HEK293T (cell line): ENCODE measurements around the gene TPCN2.

ENCODE experiments used
- CTCF ChIA-PET: fragments of 350-600 bp; formaldehyde crosslinking; extraction: SDS; loops from one replicate; lab custom pipeline; 2021; ENCODE audit warnings: antibody characterized with exemption, inconsistent platforms; lab: Yijun Ruan, JAX
- POLR2A ChIA-PET: fragments of 350-600 bp; formaldehyde crosslinking; extraction: SDS; loops from one replicate; lab custom pipeline; 2020; ENCODE audit warnings: antibody characterized with exemption, inconsistent platforms; lab: Yijun Ruan, JAX
- DNase-seq: peaks from one replicate; pipeline ENCODE4 v3.0.0; 2012; ENCODE audit warnings: mixed read lengths; ENCODE audit errors: extremely low spot score
- ARNT ChIP-seq: fragments of 450-650 bp; IDR thresholded peaks from 2 replicates; pipeline ENCODE4 v1.6.1; 2017; ENCODE audit warnings: mild to moderate bottlenecking
- BHLHE40 ChIP-seq: fragments of 450-650 bp; IDR thresholded peaks from 2 replicates; pipeline ENCODE4 v1.6.1; 2016; ENCODE audit warnings: mild to moderate bottlenecking, moderate library complexity, borderline replicate concordance
- CTBP1 ChIP-seq: fragments of 450-650 bp; IDR thresholded peaks from 2 replicates; pipeline ENCODE4 v1.6.1; 2016; ENCODE audit warnings: borderline replicate concordance
- ELF4 ChIP-seq: fragments of 450-650 bp; IDR thresholded peaks from 2 replicates; pipeline ENCODE4 v1.6.1; 2017; ENCODE audit warnings: antibody characterized with exemption
- FOXA1 ChIP-seq: fragments of 450-650 bp; IDR thresholded peaks from 2 replicates; pipeline ENCODE4 v1.6.1; 2016; ENCODE audit warnings: mild to moderate bottlenecking
- FOXK2 ChIP-seq: fragments of 450-650 bp; IDR thresholded peaks from 2 replicates; pipeline ENCODE4 v1.6.1; 2016; ENCODE audit warnings: mild to moderate bottlenecking
- FOXM1 ChIP-seq: fragments of 450-650 bp; IDR thresholded peaks from 2 replicates; pipeline ENCODE4 v1.6.1; 2017; ENCODE audit warnings: mild to moderate bottlenecking, borderline replicate concordance
- HDGF ChIP-seq: fragments of 450-650 bp; IDR thresholded peaks from 2 replicates; pipeline ENCODE4 v1.6.1; 2017; ENCODE audit warnings: antibody characterized with exemption, borderline replicate concordance
- L3MBTL2 ChIP-seq: fragments of 450-650 bp; conservative IDR thresholded peaks from 2 replicates; pipeline ENCODE4 v1.6.1; 2016; ENCODE audit warnings: mild to moderate bottlenecking
- LEF1 ChIP-seq: fragments of 450-650 bp; IDR thresholded peaks from 2 replicates; pipeline ENCODE4 v1.6.1; 2017; ENCODE audit warnings: mild to moderate bottlenecking, borderline replicate concordance
- NFRKB ChIP-seq: fragments of 450-650 bp; IDR thresholded peaks from 2 replicates; pipeline ENCODE4 v1.6.1; 2016; ENCODE audit warnings: mild to moderate bottlenecking, moderate library complexity
- SP1 ChIP-seq: fragments of 450-650 bp; IDR thresholded peaks from 2 replicates; pipeline ENCODE4 v1.6.1; 2017
- SUZ12 ChIP-seq: fragments of 450-650 bp; IDR thresholded peaks from 2 replicates; pipeline ENCODE4 v1.6.1; 2016; ENCODE audit warnings: mild to moderate bottlenecking
- TARDBP ChIP-seq: fragments of 450-650 bp; IDR thresholded peaks from 2 replicates; pipeline ENCODE4 v1.6.1; 2016
- ZNF384 ChIP-seq: fragments of 450-650 bp; IDR thresholded peaks from 2 replicates; pipeline ENCODE4 v1.6.1; 2016
- TF ChIP-seq, protein P1 (sequence below): fragments of 450-650 bp; IDR thresholded peaks from 2 replicates; pipeline ENCODE4 v1.6.1; 2016

The TPCN2 gene

DNA sequence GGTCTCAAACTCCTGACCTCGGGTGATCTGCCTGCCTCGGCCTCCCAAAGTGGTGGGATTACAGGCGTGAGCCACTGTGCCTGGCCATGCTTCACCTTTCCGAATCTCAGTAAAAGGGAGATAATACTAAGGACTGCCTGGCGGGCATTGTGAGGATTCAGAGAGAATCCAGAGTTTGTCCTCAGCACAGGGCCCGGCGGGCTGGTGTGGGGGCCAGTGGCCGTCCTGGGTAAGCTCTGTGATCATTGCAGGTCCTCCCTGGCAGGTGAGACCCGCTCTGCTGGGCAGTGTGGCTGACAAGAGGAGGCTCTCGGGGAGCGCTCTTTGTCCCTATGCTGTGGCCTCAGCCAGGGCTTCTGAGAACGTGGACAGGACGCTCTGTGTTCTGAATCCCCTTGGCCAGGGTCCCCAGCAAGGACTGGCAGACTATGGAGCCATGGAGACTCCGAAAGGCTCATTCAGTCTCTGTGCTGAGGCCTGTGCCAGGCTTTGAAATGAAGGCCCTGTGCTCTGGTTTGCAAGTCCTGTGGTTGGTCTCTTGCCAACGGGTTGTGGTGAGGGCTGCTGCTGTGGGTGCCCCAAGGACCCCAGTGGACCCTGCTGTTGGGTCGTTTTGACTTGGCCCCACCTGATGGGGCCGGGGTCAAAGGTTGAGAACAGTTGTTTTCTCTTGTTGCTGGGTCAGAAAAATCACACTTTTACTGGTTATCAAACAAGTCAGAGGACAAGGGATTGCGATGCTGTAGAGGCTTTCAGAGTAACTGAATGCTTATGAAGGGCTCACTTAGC is 2.1 kb downstream of the TPCN2 start:
- ChIA-PET POLR2A (no interaction called here), CTCF (no interaction called here)
- DNase-seq: no peak
- TF ChIP-seq FOXA1 (no peak), CTBP1 (no peak), ZNF384 (no peak), NFRKB (no peak), ARNT (no peak), FOXK2 (no peak), FOXM1 (no peak), HDGF (no peak), ELF4 (no peak)

DNA sequence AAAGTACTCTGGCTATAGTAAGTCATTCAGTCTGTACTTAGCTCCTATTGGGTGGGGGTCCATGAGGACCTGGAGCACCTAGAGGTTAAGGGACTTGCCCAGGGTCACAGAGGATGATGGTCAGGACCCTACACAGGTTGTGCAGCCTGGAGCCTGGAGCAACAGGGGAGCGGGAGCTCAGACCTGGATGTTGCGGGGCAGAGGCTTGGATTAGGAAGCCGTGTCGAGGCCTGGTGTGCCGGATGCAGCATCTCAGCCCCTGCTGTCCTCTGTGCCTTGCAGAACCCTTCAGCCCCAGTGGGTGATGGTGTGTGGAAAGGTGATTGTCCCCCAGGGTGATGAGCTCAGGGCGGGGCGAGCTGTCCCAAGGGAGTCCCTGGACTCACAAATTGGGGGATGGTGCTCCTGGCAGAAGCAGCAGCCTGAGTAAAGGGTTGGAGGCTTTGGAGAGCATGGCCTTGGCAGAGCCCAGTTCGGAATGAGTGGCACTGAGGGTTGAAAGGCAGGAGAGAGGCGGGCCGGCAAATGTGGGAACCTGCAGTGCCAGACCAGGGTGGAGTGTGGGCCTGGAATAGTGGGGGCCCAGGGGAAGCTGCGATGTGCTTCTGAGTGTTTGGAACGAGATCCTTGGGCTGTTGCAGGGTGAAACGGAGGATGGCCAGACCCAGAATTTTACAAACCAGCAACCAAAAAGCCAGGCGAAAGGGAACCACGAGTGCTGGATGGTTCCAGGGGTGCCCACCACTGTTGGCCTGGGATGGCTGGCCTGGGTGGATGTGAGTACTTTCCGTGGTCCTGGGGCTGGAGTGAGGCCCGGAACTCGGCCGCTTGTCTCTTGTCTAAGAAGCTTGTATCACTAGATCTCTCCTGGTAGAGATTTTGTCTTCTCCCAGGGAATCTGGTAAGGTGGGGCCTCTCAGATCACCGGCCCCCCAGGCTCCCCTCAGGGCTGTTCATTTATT is 2.9 kb downstream of the TPCN2 start:
- DNase-seq: no peak
- no peak for TF ChIP-seq FOXA1
- TF ChIP-seq ZNF384: no peak
- no peak for TF ChIP-seq NFRKB
- no peak for TF ChIP-seq BHLHE40
- TF ChIP-seq FOXK2: no peak
- TF ChIP-seq, protein P1, sequence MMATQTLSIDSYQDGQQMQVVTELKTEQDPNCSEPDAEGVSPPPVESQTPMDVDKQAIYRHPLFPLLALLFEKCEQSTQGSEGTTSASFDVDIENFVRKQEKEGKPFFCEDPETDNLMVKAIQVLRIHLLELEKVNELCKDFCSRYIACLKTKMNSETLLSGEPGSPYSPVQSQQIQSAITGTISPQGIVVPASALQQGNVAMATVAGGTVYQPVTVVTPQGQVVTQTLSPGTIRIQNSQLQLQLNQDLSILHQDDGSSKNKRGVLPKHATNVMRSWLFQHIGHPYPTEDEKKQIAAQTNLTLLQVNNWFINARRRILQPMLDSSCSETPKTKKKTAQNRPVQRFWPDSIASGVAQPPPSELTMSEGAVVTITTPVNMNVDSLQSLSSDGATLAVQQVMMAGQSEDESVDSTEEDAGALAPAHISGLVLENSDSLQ: no peak
- no peak for TF ChIP-seq LEF1
- TF ChIP-seq SUZ12: no peak
- no peak for TF ChIP-seq HDGF
- TF ChIP-seq SP1: no peak
- TF ChIP-seq FOXM1: no peak
- TF ChIP-seq L3MBTL2: no peak
- no peak for TF ChIP-seq TARDBP
- no peak for TF ChIP-seq CTBP1
- TF ChIP-seq ELF4: no peak
- no peak for TF ChIP-seq ARNT
- POLR2A ChIA-PET: no interaction called here
- CTCF ChIA-PET: no interaction called here

DNA sequence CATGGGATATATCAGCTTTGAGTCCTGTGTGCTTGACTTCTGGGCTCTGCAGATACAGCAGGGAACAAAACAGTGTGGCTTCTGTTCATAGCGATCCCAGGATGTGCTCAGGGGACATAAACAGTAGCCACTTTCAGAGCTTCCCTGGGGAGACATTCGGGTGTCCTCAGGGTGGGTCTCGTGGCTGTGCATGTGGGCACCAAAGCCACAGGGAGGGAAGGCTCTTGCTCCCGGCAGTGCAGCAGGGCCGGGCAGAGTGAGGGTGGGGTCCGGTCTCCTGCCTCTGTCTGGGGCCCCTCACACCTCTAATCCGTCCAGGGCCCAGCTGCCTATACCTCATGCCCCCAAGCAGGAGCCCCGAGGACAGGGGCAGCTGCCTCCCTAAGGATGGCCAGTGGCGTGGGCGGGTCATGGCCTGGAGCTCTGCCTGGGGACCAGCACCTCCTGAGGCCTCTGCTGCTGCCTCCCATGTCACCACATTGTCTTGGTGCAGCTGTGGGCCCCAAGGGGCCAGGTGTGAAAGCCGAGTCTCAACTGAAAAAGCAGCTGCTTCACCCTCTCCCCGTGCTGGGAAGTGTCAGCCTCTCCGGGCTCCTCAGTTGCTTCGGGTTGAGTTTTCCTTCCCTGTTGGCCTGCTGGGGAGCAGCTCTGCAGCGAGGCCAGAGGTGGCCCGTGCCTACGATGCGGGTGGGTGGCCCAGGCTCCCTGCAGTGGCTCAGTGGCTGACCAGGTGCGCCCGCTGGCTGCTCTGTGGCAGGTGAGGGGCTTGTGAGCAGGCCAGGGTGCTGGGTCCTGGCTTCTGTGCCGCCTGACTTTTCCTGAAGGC is 3.8 kb downstream of the TPCN2 start:
- ChIA-PET POLR2A (no interaction called here), CTCF (no interaction called here)
- DNase-seq: no peak
- TF ChIP-seq NFRKB (no peak), LEF1 (no peak), BHLHE40 (no peak), L3MBTL2 (no peak), ZNF384 (no peak), FOXK2 (no peak), ELF4 (no peak), ARNT (no peak), TARDBP (no peak), SUZ12 (no peak), FOXA1 (no peak), CTBP1 (no peak), SP1 (no peak), FOXM1 (no peak), HDGF (no peak)
- TF ChIP-seq, protein P1: no peak

DNA sequence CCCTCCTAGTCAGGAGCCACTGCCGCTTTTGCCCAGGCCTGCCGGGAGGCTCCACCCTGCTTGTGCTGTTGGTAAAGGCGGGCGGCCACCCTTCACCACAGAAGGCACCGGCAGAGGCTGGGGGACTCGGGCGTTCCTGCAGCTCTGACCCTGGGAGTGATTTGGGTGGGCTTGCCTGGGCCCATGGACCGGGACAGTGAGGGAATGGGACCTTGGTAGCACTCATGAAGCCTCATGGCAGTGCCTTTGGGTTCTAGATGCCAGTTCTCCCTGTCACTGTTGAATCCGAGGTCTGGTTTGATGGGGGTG is 4.4 kb downstream of the TPCN2 start:
- ChIA-PET CTCF (no interaction called here), POLR2A (no interaction called here)
- no peak for TF ChIP-seq FOXA1
- no peak for TF ChIP-seq FOXK2
- no peak for TF ChIP-seq L3MBTL2
- no peak for TF ChIP-seq LEF1
- TF ChIP-seq HDGF: no peak
- no peak for TF ChIP-seq SP1
- TF ChIP-seq CTBP1: no peak
- TF ChIP-seq ELF4: no peak
- TF ChIP-seq, protein P1: no peak
- TF ChIP-seq ZNF384: no peak
- TF ChIP-seq SUZ12: no peak
- no peak for TF ChIP-seq NFRKB
- TF ChIP-seq FOXM1: no peak
- no peak for TF ChIP-seq BHLHE40
- TF ChIP-seq TARDBP: no peak
- TF ChIP-seq ARNT: no peak
- DNase-seq: no peak
